Measurements from ENCODE around the gene CHRM3. TPM values are rescaled to one million over a fixed set of nuclear protein-coding genes. Genes with fewer than 3 reads are reported as not detected.

The CHRM3 gene
- total RNA-seq, 1 experiment from 2014 or later = 4.2 TPM

GRCh38 chr1:239363930-239364329 lies 22.4 kb upstream of the CHRM3 start:
- Mint-ChIP-seq H3K27ac (no peak overlapping the region), H3K27me3 (ENCODE audit: low read depth) (no peaks in the 10 kb centered on the region), H3K36me3 (ENCODE audit: insufficient read depth in 1 of 3, low read depth in 3 of 3) (no peaks in the 10 kb centered on the region), H3K9me3 (no peaks in the 10 kb centered on the region), H3K4me1 (peaks cover 10 to 23% of the 10 kb centered on the region in 2 experiments), H3K4me3 (no peak overlapping the region)
- Histone ChIP-seq H3K56ac (ENCODE audit: insufficient read length, low read depth, low read length) (no peak overlapping the region), H2BK120ac (ENCODE audit: low read depth, low read length, poor library complexity, severe bottlenecking) (no peak overlapping the region), H3K4me1 (ENCODE audit: insufficient read depth, low read length) (no peaks in the 10 kb centered on the region), H2BK20ac (ENCODE audit: low read depth, low read length, poor library complexity, severe bottlenecking) (no peak overlapping the region), H3K79me1 (ENCODE audit: insufficient read depth, low read depth, low read length, poor library complexity, severe bottlenecking) (no peaks in the 10 kb centered on the region), H3K23me2 (ENCODE audit: insufficient read length, low read depth, low read length, poor library complexity, severe bottlenecking) (no peaks in the 10 kb centered on the region), H3K4ac (ENCODE audit: low read depth, low read length) (no peak overlapping the region), H3K27ac (ENCODE audit: insufficient read length, low read depth, low read length) (no peak overlapping the region), H3K4me2 (ENCODE audit: insufficient read depth, insufficient read length, low read length) (no peak overlapping the region), H2BK5ac (ENCODE audit: insufficient read length, low read length) (no peak overlapping the region), H4K5ac (ENCODE audit: insufficient read length, low read depth, low read length) (no peak overlapping the region), H3K27me3 (ENCODE audit: insufficient read depth, low read length) (no peaks in the 10 kb centered on the region), H4K8ac (replicated peaks; ENCODE audit: insufficient read length, low read depth, low read length) (no peak overlapping the region), H3K23ac (ENCODE audit: insufficient read length, low read depth, low read length) (no peak overlapping the region), H2AK5ac (ENCODE audit: insufficient read length, low read length) (no peak overlapping the region), H2BK12ac (ENCODE audit: insufficient read length, low read depth, low read length) (no peak overlapping the region), H3K14ac (ENCODE audit: insufficient read depth, low read length) (no peak overlapping the region), H2AFZ (ENCODE audit: low read length) (no peak overlapping the region), H2BK15ac (ENCODE audit: low read depth, low read length) (no peak overlapping the region), H3K9ac (ENCODE audit: extremely low read depth, insufficient read length, low read length) (no peak overlapping the region), H3K79me2 (ENCODE audit: insufficient read depth, low read length) (no peaks in the 10 kb centered on the region), H3K9me3 (ENCODE audit: control insufficient read depth, low read depth, low read length) (no peaks in the 10 kb centered on the region), H4K20me1 (ENCODE audit: control insufficient read depth, insufficient read depth, insufficient read length) (no peaks in the 10 kb centered on the region), H3T11ph (ENCODE audit: low read length) (no peak overlapping the region), H4K91ac (ENCODE audit: insufficient read length, low read depth, low read length) (no peak overlapping the region), H3K18ac (ENCODE audit: insufficient read length, low read depth, low read length) (no peak overlapping the region)
- TF ChIP-seq, protein P1, sequence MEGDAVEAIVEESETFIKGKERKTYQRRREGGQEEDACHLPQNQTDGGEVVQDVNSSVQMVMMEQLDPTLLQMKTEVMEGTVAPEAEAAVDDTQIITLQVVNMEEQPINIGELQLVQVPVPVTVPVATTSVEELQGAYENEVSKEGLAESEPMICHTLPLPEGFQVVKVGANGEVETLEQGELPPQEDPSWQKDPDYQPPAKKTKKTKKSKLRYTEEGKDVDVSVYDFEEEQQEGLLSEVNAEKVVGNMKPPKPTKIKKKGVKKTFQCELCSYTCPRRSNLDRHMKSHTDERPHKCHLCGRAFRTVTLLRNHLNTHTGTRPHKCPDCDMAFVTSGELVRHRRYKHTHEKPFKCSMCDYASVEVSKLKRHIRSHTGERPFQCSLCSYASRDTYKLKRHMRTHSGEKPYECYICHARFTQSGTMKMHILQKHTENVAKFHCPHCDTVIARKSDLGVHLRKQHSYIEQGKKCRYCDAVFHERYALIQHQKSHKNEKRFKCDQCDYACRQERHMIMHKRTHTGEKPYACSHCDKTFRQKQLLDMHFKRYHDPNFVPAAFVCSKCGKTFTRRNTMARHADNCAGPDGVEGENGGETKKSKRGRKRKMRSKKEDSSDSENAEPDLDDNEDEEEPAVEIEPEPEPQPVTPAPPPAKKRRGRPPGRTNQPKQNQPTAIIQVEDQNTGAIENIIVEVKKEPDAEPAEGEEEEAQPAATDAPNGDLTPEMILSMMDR (conservative IDR thresholded peaks at IDR 0.05) = no peak
- WGBS (ENCODE audit: extremely low coverage, insufficient read length, low lambda C conversion rate) = no CpG with 5 or more reads among the region's 5 CpGs
- DNase-seq = no peak

All from H9 (cell line).